H9 (cell line): ENCODE measurements around the gene HAPLN2. TPM values are rescaled to one million over a fixed set of nuclear protein-coding genes. Genes with fewer than 3 reads are reported as not detected.

Source experiments
- DNase-seq: peaks from one replicate; pipeline ENCODE4 v3.0.0-alpha.2; 2017
- H2AFZ ChIP-seq: one replicate; pipeline ENCODE4 v1.6.1; 2013; ENCODE audit warnings: mild to moderate bottlenecking, low read length, control low read depth, moderate library complexity
- H2AK5ac ChIP-seq: 2 replicates; pipeline ENCODE4 v1.6.1; 2013; ENCODE audit warnings: low read length, control low read depth, mixed read lengths; ENCODE audit not compliant: insufficient read length
- H2BK120ac ChIP-seq: one replicate; pipeline ENCODE4 v1.6.1; 2013; ENCODE audit warnings: low read depth, mild to moderate bottlenecking, low read length, control low read depth, inconsistent platforms; ENCODE audit not compliant: poor library complexity, severe bottlenecking
- H2BK12ac ChIP-seq: 2 replicates; pipeline ENCODE4 v1.6.1; 2013; ENCODE audit warnings: low read length, control low read depth, mixed read lengths, low read depth; ENCODE audit not compliant: insufficient read length
- H2BK15ac ChIP-seq: 2 replicates; pipeline ENCODE4 v1.6.1; 2013; ENCODE audit warnings: low read depth, low read length, control low read depth
- H2BK20ac ChIP-seq: one replicate; pipeline ENCODE4 v1.6.1; 2013; ENCODE audit warnings: low read depth, mild to moderate bottlenecking, low read length, control low read depth, inconsistent platforms; ENCODE audit not compliant: poor library complexity, severe bottlenecking
- H2BK5ac ChIP-seq: 2 replicates; pipeline ENCODE4 v1.6.1; 2013; ENCODE audit warnings: low read length, control low read depth, mixed read lengths; ENCODE audit not compliant: insufficient read length
- H3K14ac ChIP-seq: 2 replicates; pipeline ENCODE4 v1.6.1; 2013; ENCODE audit warnings: low read length, control low read depth; ENCODE audit not compliant: insufficient read depth
- H3K18ac ChIP-seq: 2 replicates; pipeline ENCODE4 v1.6.1; 2013; ENCODE audit warnings: low read depth, mild to moderate bottlenecking, mixed read lengths, low read length, control low read depth; ENCODE audit not compliant: insufficient read length
- H3K23ac ChIP-seq: 2 replicates; pipeline ENCODE4 v1.6.1; 2013; ENCODE audit warnings: low read length, control low read depth, mixed read lengths, low read depth; ENCODE audit not compliant: insufficient read length
- H3K23me2 ChIP-seq: 2 replicates; pipeline ENCODE4 v1.6.1; 2013; ENCODE audit warnings: low read depth, mild to moderate bottlenecking, mixed read lengths, low read length, control low read depth; ENCODE audit not compliant: insufficient read length, poor library complexity, severe bottlenecking
- H3K27ac ChIP-seq: 2 replicates; pipeline ENCODE4 v1.5.1; 2013; ENCODE audit warnings: low read length, control low read depth, mixed read lengths, low read depth; ENCODE audit not compliant: insufficient read length
- H3K27me3 ChIP-seq: 2 replicates; pipeline ENCODE4 v1.6.1; 2013; ENCODE audit warnings: low read length, control low read depth, inconsistent platforms; ENCODE audit not compliant: insufficient read depth
- H3K4ac ChIP-seq: 2 replicates; pipeline ENCODE4 v1.6.1; 2013; ENCODE audit warnings: low read depth, mild to moderate bottlenecking, control low read depth, inconsistent platforms, low read length, moderate library complexity
- H3K4me1 ChIP-seq: 2 replicates; pipeline ENCODE4 v1.6.1; 2013; ENCODE audit warnings: low read length, control low read depth, inconsistent platforms; ENCODE audit not compliant: insufficient read depth
- H3K4me2 ChIP-seq: 2 replicates; pipeline ENCODE4 v1.6.1; 2013; ENCODE audit warnings: low read length, control low read depth, mixed read lengths; ENCODE audit not compliant: insufficient read length, insufficient read depth
- H3K56ac ChIP-seq: 2 replicates; pipeline ENCODE4 v1.6.1; 2013; ENCODE audit warnings: low read depth, mild to moderate bottlenecking, mixed read lengths, low read length, control low read depth; ENCODE audit not compliant: insufficient read length
- H3K79me1 ChIP-seq: 2 replicates; pipeline ENCODE4 v1.6.1; 2013; ENCODE audit warnings: low read depth, mild to moderate bottlenecking, moderate library complexity, low read length, control low read depth, inconsistent platforms; ENCODE audit not compliant: insufficient read depth, poor library complexity, severe bottlenecking
- H3K79me2 ChIP-seq: 2 replicates; pipeline ENCODE4 v1.6.1; 2013; ENCODE audit warnings: low read length, control low read depth, inconsistent platforms; ENCODE audit not compliant: insufficient read depth
- H3K9ac ChIP-seq: 2 replicates; pipeline ENCODE4 v1.6.1; 2013; ENCODE audit warnings: low read length, control low read depth, mixed read lengths; ENCODE audit not compliant: insufficient read length; ENCODE audit errors: extremely low read depth
- H3K9me3 ChIP-seq: one replicate; pipeline ENCODE4 v1.6.1; 2013; ENCODE audit warnings: low read depth, low read length, inconsistent platforms; ENCODE audit not compliant: control insufficient read depth
- H3T11ph ChIP-seq: one replicate; pipeline ENCODE4 v1.6.1; 2013; ENCODE audit warnings: mild to moderate bottlenecking, low read length, control low read depth, inconsistent platforms
- H4K20me1 ChIP-seq: one replicate; pipeline ENCODE4 v1.6.1; 2013; ENCODE audit not compliant: control insufficient read depth, insufficient read length, insufficient read depth
- H4K5ac ChIP-seq: 2 replicates; pipeline ENCODE4 v1.6.1; 2013; ENCODE audit warnings: low read depth, mild to moderate bottlenecking, mixed read lengths, low read length, control low read depth; ENCODE audit not compliant: insufficient read length
- H4K8ac ChIP-seq: replicated peaks from 2 replicates; pipeline ENCODE4 v1.6.1; 2013; ENCODE audit warnings: low read length, control low read depth, mixed read lengths, low read depth; ENCODE audit not compliant: insufficient read length
- H4K91ac ChIP-seq: 2 replicates; pipeline ENCODE4 v1.6.1; 2013; ENCODE audit warnings: low read depth, mild to moderate bottlenecking, moderate library complexity, mixed read lengths, low read length, control low read depth; ENCODE audit not compliant: insufficient read length
- H3K27ac Mint-ChIP-seq, 3 experiments: 2 replicates in 2 of 3; 3 replicates in 1 of 3; pipeline ENCODE4 v1.8.0; 2020 to 2021; ENCODE audit warnings: mixed read lengths in 3 of 3, mild to moderate bottlenecking in 1 of 3, moderate library complexity in 1 of 3
- H3K27me3 Mint-ChIP-seq: 2 replicates; pipeline ENCODE4 v1.8.0; 2021; ENCODE audit warnings: low read depth, mild to moderate bottlenecking, moderate library complexity, mixed read lengths
- H3K36me3 Mint-ChIP-seq, 3 experiments: 2 replicates in 2 of 3; 3 replicates in 1 of 3; pipeline ENCODE4 v1.8.0; 2020 to 2021; ENCODE audit warnings: low read depth in 3 of 3, mixed read lengths in 3 of 3; ENCODE audit not compliant: insufficient read depth in 1 of 3
- H3K4me1 Mint-ChIP-seq, 2 experiments: 2 replicates each; pipeline ENCODE4 v1.8.0; 2020; ENCODE audit warnings: mixed read lengths in 2 of 2
- H3K4me3 Mint-ChIP-seq, 2 experiments: 2 replicates in 1 of 2; 3 replicates in 1 of 2; pipeline ENCODE4 v1.8.0; 2020 to 2021; ENCODE audit warnings: mild to moderate bottlenecking in 2 of 2, mixed read lengths in 2 of 2, moderate library complexity in 1 of 2
- H3K9me3 Mint-ChIP-seq, 2 experiments: 2 replicates in 1 of 2; 3 replicates in 1 of 2; pipeline ENCODE4 v1.8.0; 2020; ENCODE audit warnings: mild to moderate bottlenecking in 2 of 2, mixed read lengths in 2 of 2, moderate library complexity in 1 of 2
- WGBS: extraction: QIAGEN DNeasy Blood & Tissue Kit; methylation state at CpG from one replicate; pipeline ENCODE4 v1.1.7; 2013; ENCODE audit warnings: missing lambda C conversion rate, low lambda C conversion rate, mixed read lengths; ENCODE audit not compliant: insufficient read length; ENCODE audit errors: extremely low coverage; 5-methylcytosine and 5-hydroxymethylcytosine counted together
- total RNA-seq: library from RNA; stranded (reverse); gene quantifications from 2 replicates; pipeline ENCODE4 v1.2.1, GENCODE V29; 2021
- TF ChIP-seq, protein P1 (sequence below): fragments of 200-600 bp; sonication (generic); conservative IDR thresholded peaks from 3 replicates; pipeline ENCODE4 v1.8.0; 2021; ENCODE audit warnings: antibody characterized with exemption, mild to moderate bottlenecking

Gene HAPLN2
- total RNA-seq, 1 experiment from 2014 or later, result 0.46 TPM

DNA sequence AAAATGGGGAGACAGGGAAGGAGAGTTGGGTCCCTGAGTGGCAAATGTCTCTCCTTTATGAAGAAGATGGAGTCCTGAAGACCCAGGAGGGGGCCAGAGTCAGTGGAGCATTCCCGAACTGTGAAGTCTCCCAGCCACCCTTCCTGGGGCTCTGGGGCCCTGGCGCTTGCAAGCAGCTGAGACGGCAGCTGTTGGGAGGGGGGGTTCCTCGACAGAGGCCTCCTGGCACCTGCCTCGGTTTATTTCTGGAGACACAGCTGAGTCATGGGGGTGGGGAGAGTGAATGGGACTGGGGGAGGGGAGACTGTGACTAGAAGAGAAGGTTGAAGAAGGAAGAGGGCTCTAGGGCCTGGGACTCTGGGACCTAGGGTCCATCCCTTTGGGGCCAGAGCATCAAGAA is 44.0 kb downstream of the HAPLN2 start:
- DNase-seq, result peak; percentile 61

More for the DNA sequence above, 44.0 kb downstream of the HAPLN2 start:
- Mint-ChIP-seq H3K4me3 (peak overlapping the region; percentile 4 to 5; a peak in 1 of 5 replicates), H3K9me3 (no peaks in the 10 kb centered on the region; a peak in 1 of 5 replicates), H3K4me1 (peaks cover 84 to 86% of the 10 kb centered on the region in 2 experiments), H3K36me3 (no peaks in the 10 kb centered on the region), H3K27ac (peak overlapping the region; percentile 36 to 86 (median 64)), H3K27me3 (peaks cover 20% of the 10 kb centered on the region)
- Histone ChIP-seq H3K4ac (no peak overlapping the region), H2AK5ac (no peak overlapping the region), H3K18ac (no peak overlapping the region), H3K14ac (no peak overlapping the region), H4K8ac (no peak overlapping the region), H3T11ph (no peak overlapping the region), H3K9ac (no peak overlapping the region), H2BK20ac (no peak overlapping the region), H3K9me3 (no peaks in the 10 kb centered on the region), H2BK5ac (no peak overlapping the region), H3K4me2 (no peak overlapping the region), H2AFZ (no peak overlapping the region), H3K79me2 (no peaks in the 10 kb centered on the region), H3K23me2 (no peaks in the 10 kb centered on the region), H4K91ac (no peak overlapping the region), H3K56ac (no peak overlapping the region), H2BK15ac (no peak overlapping the region), H2BK120ac (no peak overlapping the region), H4K5ac (no peak overlapping the region), H3K27ac (no peak overlapping the region), H3K79me1 (no peaks in the 10 kb centered on the region), H4K20me1 (no peaks in the 10 kb centered on the region), H2BK12ac (no peak overlapping the region), H3K4me1 (peaks cover 22% of the 10 kb centered on the region; the same call in 1 of the 2 replicates), H3K27me3 (no peaks in the 10 kb centered on the region; the same call in 1 of the 2 replicates), H3K23ac (no peak overlapping the region)
- TF ChIP-seq, protein P1, sequence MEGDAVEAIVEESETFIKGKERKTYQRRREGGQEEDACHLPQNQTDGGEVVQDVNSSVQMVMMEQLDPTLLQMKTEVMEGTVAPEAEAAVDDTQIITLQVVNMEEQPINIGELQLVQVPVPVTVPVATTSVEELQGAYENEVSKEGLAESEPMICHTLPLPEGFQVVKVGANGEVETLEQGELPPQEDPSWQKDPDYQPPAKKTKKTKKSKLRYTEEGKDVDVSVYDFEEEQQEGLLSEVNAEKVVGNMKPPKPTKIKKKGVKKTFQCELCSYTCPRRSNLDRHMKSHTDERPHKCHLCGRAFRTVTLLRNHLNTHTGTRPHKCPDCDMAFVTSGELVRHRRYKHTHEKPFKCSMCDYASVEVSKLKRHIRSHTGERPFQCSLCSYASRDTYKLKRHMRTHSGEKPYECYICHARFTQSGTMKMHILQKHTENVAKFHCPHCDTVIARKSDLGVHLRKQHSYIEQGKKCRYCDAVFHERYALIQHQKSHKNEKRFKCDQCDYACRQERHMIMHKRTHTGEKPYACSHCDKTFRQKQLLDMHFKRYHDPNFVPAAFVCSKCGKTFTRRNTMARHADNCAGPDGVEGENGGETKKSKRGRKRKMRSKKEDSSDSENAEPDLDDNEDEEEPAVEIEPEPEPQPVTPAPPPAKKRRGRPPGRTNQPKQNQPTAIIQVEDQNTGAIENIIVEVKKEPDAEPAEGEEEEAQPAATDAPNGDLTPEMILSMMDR, result no peak
- WGBS, result no CpG with 5 or more reads among the region's 5 CpGs
